ENCODE measurements around the gene RNF181. TPM values are rescaled to one million over a fixed set of nuclear protein-coding genes. Genes with fewer than 3 reads are reported as not detected.
"Not testable (repeated sequence)": the region's sequence is repeated elsewhere in the genome, so short reads cannot be mapped to it uniquely, and the experiment has no call there.

The RNF181 gene
- total RNA-seq, 1 donor from 2014 or later = 85.9 TPM

DNA sequence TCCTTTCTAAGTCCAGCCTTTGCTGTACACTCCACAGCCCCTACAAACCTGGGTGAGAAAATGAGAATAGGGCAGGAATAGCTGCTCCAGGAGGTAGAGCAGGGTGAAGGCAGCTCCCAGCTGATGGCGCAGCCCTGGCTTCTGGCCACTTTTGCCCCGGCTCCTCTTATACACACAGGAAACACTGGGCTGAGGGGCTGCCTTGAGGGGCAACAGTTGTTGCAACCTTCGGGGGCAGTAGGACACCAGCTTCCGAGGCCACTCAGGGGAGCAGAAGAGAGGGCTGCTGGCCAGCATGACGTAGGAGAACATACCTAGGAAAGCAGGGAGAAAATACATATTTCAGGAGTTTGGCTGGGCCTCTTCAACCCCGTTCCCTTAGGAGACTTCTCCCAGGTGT is 42.4 kb upstream of the RNF181 start:
- intact Hi-C loops (cut with DNase I) = no loop called here
- Histone ChIP-seq H3K27ac (no peak overlapping the region), H3K36me3 (peaks cover 90% of the 10 kb centered on the region), H3K27me3 (no peaks in the 10 kb centered on the region), H3K4me3 (no peak overlapping the region), H3K9me3 (no peaks in the 10 kb centered on the region), H3K4me1 (peaks cover 5% of the 10 kb centered on the region)
- TF ChIP-seq, protein P1, sequence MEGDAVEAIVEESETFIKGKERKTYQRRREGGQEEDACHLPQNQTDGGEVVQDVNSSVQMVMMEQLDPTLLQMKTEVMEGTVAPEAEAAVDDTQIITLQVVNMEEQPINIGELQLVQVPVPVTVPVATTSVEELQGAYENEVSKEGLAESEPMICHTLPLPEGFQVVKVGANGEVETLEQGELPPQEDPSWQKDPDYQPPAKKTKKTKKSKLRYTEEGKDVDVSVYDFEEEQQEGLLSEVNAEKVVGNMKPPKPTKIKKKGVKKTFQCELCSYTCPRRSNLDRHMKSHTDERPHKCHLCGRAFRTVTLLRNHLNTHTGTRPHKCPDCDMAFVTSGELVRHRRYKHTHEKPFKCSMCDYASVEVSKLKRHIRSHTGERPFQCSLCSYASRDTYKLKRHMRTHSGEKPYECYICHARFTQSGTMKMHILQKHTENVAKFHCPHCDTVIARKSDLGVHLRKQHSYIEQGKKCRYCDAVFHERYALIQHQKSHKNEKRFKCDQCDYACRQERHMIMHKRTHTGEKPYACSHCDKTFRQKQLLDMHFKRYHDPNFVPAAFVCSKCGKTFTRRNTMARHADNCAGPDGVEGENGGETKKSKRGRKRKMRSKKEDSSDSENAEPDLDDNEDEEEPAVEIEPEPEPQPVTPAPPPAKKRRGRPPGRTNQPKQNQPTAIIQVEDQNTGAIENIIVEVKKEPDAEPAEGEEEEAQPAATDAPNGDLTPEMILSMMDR (IDR thresholded peaks at IDR 0.05) = no peak
- ATAC-seq = no peak
- no peak for DNase-seq

DNA sequence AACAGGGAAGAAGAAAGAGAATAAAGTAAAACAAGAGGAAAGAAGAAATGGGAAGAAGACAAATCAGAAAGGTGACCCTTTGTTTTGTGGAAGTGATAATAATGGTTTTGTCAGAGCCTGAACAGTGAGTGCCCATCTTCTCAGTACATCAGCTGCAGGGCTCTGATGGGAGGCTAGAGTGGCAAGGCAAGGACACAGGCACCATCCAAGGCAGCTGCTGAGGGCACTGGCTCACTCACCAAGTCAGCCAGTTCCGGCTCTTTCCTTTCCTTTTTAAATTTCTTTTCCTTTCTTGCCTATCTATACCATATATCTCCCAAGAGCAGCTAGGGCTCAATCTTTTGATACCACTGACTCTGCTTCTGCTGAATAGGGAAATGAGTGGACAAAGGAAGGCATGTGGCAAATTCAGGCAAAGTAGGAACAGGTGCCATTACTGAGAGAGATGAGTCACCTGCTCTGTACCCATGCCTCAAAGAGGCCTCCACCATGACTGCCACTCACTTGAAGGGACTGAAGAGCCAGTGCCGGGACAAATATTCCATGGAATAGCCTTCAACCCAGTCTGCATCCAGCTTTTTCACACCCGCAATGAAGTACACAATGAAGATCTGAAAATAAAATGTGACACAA is 40.4 kb upstream of the RNF181 start:
- Histone ChIP-seq H3K27ac (no peak overlapping the region), H3K27me3 (no peaks in the 10 kb centered on the region), H3K36me3 (peaks cover 82% of the 10 kb centered on the region), H3K9me3 (no peaks in the 10 kb centered on the region), H3K4me3 (no peak overlapping the region), H3K4me1 (peaks cover 21% of the 10 kb centered on the region)
- intact Hi-C loops (cut with DNase I) = no loop called here
- DNase-seq (no peak), ATAC-seq (no peak)
- TF ChIP-seq, protein P1 (IDR thresholded peaks at IDR 0.05) = no peak

- Histone ChIP-seq H3K9me3 (no peaks in the 10 kb centered on the region), H3K27ac (no peak overlapping the region), H3K27me3 (no peaks in the 10 kb centered on the region), H3K4me3 (no peak overlapping the region), H3K4me1 (peaks cover 27% of the 10 kb centered on the region), H3K36me3 (peaks cover 63% of the 10 kb centered on the region)
- intact Hi-C loops (cut with DNase I) = no loop called here
- DNase-seq (no peak), ATAC-seq (no peak)
- TF ChIP-seq, protein P1 (IDR thresholded peaks at IDR 0.05) = no peak
Observed at GRCh38 chr2:85557130-85557529, 38.4 kb upstream of the RNF181 start.

GRCh38 chr2:85558160-85558559 is 37.4 kb upstream of the RNF181 start:
- H3K9me3 ChIP-seq = no peaks in the 10 kb centered on the region
- TF ChIP-seq, protein P1 (IDR thresholded peaks at IDR 0.05) = no peak
- H3K27ac ChIP-seq = no peak overlapping the region
- no peaks in the 10 kb centered on the region for H3K27me3 ChIP-seq
- H3K4me3 ChIP-seq = no peak overlapping the region
- intact Hi-C loops (cut with DNase I) = no loop called here
- ATAC-seq (no peak), DNase-seq (no peak)
- H3K36me3 ChIP-seq = peaks cover 53% of the 10 kb centered on the region
- H3K4me1 ChIP-seq = peaks cover 24% of the 10 kb centered on the region

DNA sequence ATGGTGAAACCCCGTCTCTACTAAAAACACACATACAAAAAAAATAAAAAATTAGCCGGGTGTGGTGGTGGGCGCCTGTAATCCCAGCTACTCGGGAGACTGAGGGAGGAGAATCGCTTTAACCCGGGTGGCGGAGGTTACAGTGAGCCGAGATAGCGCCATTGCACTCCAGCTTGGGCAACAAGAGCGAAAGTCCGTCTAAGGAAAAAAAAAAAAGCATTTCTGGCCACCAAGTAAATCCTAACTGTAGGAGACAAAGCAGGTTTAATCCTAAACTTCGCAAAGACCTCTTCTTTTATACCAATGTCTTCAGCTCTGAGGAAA is 35.2 kb upstream of the RNF181 start:
- intact Hi-C loops (cut with DNase I) = not testable (repeated sequence)
- peak overlapping the region; percentile 72 for H3K4me3 ChIP-seq
- H3K27ac ChIP-seq = peak overlapping the region; percentile 90

GRCh38 chr2:85560812-85561279 is 34.7 kb upstream of the RNF181 start:
- Histone ChIP-seq H3K27me3 (no peaks in the 10 kb centered on the region), H3K36me3 (peaks cover 26% of the 10 kb centered on the region), H3K27ac (peak overlapping the region; percentile 90), H3K9me3 (no peaks in the 10 kb centered on the region), H3K4me1 (peaks cover 24% of the 10 kb centered on the region), H3K4me3 (peak overlapping the region; percentile 72)
- ATAC-seq (no peak), DNase-seq (no peak)
- TF ChIP-seq, protein P1 (IDR thresholded peaks at IDR 0.05) = no peak
- intact Hi-C loops (cut with DNase I) = no loop called here

More for the DNA sequence above, 35.2 kb upstream of the RNF181 start:
- H3K9me3 ChIP-seq, ATAC-seq, DNase-seq, H3K27me3 ChIP-seq: not testable (repeated sequence)
- Histone ChIP-seq H3K4me1 (peaks cover 24% of the 10 kb centered on the region), H3K36me3 (peaks cover 31% of the 10 kb centered on the region)
